Nephron (organoid): ENCODE results near the gene TBC1D8B.

Experiments
- H3K27ac Mint-ChIP-seq, 3 experiments: 2 replicates each; pipeline ENCODE4 v1.8.0; 2020; ENCODE audit warnings: mixed read lengths in 3 of 3, mild to moderate bottlenecking in 2 of 3, moderate library complexity in 1 of 3
- H3K27me3 Mint-ChIP-seq: 2 replicates; pipeline ENCODE4 v1.8.0; 2021; ENCODE audit warnings: low read depth, mild to moderate bottlenecking, moderate library complexity, mixed read lengths
- H3K36me3 Mint-ChIP-seq: 2 replicates; pipeline ENCODE4 v1.8.0; 2020; ENCODE audit warnings: low read depth, mixed read lengths
- H3K4me1 Mint-ChIP-seq: 2 replicates; pipeline ENCODE4 v1.8.0; 2020; ENCODE audit warnings: mixed read lengths
- H3K4me3 Mint-ChIP-seq, 3 experiments: 2 replicates each; pipeline ENCODE4 v1.8.0; 2020; ENCODE audit warnings: mild to moderate bottlenecking in 3 of 3, mixed read lengths in 3 of 3, moderate library complexity in 2 of 3
- H3K9me3 Mint-ChIP-seq: 2 replicates; pipeline ENCODE4 v1.8.0; 2020; ENCODE audit warnings: mixed read lengths
- TF ChIP-seq, protein P1 (sequence below), 3 experiments: fragments of 200-600 bp; sonication (generic); IDR thresholded peaks; one replicate each; pipeline ENCODE4 v1.5.0; 2021; ENCODE audit warnings: antibody characterized with exemption in 3 of 3; ENCODE audit not compliant: unreplicated experiment in 3 of 3

Gene TBC1D8B

DNA sequence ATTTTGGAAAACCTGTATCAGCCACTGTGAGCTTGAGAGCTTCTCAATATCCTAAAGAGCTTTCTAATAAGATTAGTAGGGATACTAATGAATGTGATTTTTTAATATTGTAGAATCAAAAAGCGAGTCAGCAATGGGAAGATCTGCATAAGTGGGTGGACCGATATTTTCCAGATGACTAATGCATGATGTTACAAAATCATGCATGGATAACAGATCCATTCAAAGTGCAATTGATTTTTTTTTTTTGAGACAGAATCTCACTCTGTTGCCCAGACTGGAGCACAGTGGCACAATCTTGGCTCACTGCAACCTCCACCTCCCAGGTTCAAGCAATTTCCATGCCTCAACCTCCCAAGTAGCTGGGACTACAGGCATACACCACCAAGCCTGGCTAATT is 110.4 kb downstream of the TBC1D8B start:
- no peaks in the 10 kb centered on the region for H3K36me3 Mint-ChIP-seq
- no peak overlapping the region for H3K27ac Mint-ChIP-seq
- H3K9me3 Mint-ChIP-seq = peaks cover 7% of the 10 kb centered on the region
- H3K27me3 Mint-ChIP-seq = peaks cover 9% of the 10 kb centered on the region
- no peak overlapping the region for H3K4me3 Mint-ChIP-seq
- TF ChIP-seq, protein P1, sequence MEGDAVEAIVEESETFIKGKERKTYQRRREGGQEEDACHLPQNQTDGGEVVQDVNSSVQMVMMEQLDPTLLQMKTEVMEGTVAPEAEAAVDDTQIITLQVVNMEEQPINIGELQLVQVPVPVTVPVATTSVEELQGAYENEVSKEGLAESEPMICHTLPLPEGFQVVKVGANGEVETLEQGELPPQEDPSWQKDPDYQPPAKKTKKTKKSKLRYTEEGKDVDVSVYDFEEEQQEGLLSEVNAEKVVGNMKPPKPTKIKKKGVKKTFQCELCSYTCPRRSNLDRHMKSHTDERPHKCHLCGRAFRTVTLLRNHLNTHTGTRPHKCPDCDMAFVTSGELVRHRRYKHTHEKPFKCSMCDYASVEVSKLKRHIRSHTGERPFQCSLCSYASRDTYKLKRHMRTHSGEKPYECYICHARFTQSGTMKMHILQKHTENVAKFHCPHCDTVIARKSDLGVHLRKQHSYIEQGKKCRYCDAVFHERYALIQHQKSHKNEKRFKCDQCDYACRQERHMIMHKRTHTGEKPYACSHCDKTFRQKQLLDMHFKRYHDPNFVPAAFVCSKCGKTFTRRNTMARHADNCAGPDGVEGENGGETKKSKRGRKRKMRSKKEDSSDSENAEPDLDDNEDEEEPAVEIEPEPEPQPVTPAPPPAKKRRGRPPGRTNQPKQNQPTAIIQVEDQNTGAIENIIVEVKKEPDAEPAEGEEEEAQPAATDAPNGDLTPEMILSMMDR (IDR thresholded peaks at IDR 0.05; ENCODE audit: unreplicated experiment in 3 of 3) = no peak
- peaks cover 8% of the 10 kb centered on the region for H3K4me1 Mint-ChIP-seq

DNA sequence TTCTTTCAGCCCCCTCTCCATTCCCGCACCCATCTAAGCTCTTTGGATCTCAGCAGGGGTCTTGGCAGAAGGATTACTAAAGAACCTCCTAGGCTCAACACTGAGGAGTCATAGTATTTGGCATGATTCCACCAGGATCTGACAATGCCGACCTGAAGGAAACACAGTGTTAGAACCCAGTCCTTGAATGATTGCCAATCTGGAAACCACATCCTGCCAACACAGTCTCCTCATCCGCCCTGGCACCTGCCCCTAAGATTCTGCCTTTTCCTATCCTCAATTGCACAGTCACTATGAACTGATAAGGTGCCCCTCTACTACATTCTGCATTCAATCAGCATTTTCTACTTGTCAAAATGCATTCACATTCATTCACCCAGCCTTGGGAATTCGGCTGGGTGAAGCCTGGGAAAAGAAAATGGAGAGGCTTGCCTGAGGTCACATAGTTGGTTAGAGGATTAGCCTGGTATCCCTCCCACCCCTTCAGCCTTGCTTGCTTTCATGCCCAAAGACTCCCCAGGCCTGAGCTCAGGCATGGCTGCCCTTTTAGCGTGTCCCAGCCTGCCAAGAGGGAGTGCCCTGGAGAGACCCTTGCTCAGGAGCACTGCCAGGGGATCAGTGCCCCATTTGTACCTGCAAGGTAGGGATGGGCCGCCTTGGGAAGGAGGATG is 115.5 kb downstream of the TBC1D8B start:
- no peak overlapping the region for H3K27ac Mint-ChIP-seq
- no peaks in the 10 kb centered on the region for H3K36me3 Mint-ChIP-seq
- H3K9me3 Mint-ChIP-seq = no peaks in the 10 kb centered on the region
- TF ChIP-seq, protein P1 (IDR thresholded peaks at IDR 0.05; ENCODE audit: unreplicated experiment in 3 of 3) = no peak
- H3K27me3 Mint-ChIP-seq = no peaks in the 10 kb centered on the region
- no peak overlapping the region for H3K4me3 Mint-ChIP-seq
- no peaks in the 10 kb centered on the region for H3K4me1 Mint-ChIP-seq

- H3K36me3 Mint-ChIP-seq = no peaks in the 10 kb centered on the region
- H3K4me1 Mint-ChIP-seq = no peaks in the 10 kb centered on the region
- no peaks in the 10 kb centered on the region for H3K27me3 Mint-ChIP-seq
- H3K4me3 Mint-ChIP-seq = no peak within 1 kb of the TSS
- TF ChIP-seq, protein P1 (IDR thresholded peaks at IDR 0.05; ENCODE audit: unreplicated experiment in 3 of 3) = no peak
- H3K9me3 Mint-ChIP-seq = no peaks in the 10 kb centered on the region
- H3K27ac Mint-ChIP-seq = peak within 1 kb of the TSS in 1 of 3 experiments; percentile 40
Measured at GRCh38 chrX:106919932-106920452, 117.5 kb downstream of the TBC1D8B start, which contains the start of gene CLDN2. TSS of gene CLDN2 (plus strand) at chrX:106920402. CDS start at chrX:106928229, 7,827 bp downstream.

DNA sequence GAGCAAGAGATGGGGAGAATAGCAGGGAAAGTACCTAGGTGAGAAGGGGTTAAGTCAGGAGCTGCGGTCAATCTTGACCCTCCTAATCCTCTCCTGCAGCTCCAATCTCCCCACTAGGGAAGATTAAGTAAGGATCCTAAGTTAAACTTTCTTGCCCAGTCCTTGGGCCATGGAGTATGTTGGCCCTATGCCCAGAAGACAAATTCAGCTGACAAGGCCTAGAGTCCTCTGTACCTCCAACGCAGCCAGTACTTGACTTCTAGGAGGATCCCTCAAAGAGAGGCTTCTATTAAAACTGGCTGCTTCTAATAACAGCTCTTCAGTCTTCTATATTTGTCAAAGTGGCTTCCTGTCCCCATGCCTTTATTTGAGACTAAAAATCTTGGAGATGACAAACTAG is 119.2 kb downstream of the TBC1D8B start:
- Mint-ChIP-seq H3K9me3 (no peaks in the 10 kb centered on the region), H3K27me3 (no peaks in the 10 kb centered on the region), H3K27ac (no peak overlapping the region), H3K36me3 (no peaks in the 10 kb centered on the region), H3K4me3 (no peak overlapping the region), H3K4me1 (no peaks in the 10 kb centered on the region)
- TF ChIP-seq, protein P1 (IDR thresholded peaks at IDR 0.05; ENCODE audit: unreplicated experiment in 3 of 3) = no peak
